Ascending aorta (tissue), 2 donors: ENCODE results near the gene DIPK1C. TPM values are rescaled to one million over a fixed set of nuclear protein-coding genes. Genes with fewer than 3 reads are reported as not detected.

Source experiments
- DNase-seq, 2 donors: peaks; one replicate each; pipeline ENCODE4 v3.0.0-alpha.2; 2019; ENCODE audit warnings: low spot score in 2 of 2
- H3K27ac ChIP-seq, 2 donors: fragments of 200-600 bp; sonication (generic); one replicate each; pipeline ENCODE4 v1.5.1; 2016 to 2017; ENCODE audit warnings: mild to moderate bottlenecking in 1 of 2
- H3K27me3 ChIP-seq: fragments of 200-600 bp; sonication (generic); one replicate; pipeline ENCODE4 v1.5.1; 2017
- H3K36me3 ChIP-seq, 2 donors: fragments of 200-600 bp; sonication (generic); one replicate each; pipeline ENCODE4 v1.5.1; 2016
- H3K4me1 ChIP-seq, 2 donors: fragments of 200-600 bp; sonication (generic); one replicate each; pipeline ENCODE4 v1.5.1; 2016 to 2017; ENCODE audit warnings: mild to moderate bottlenecking in 1 of 2
- H3K4me3 ChIP-seq, 2 donors: fragments of 200-600 bp; sonication (generic); one replicate each; pipeline ENCODE4 v1.5.1; 2016 to 2017; ENCODE audit warnings: mild to moderate bottlenecking in 1 of 2
- H3K9me3 ChIP-seq, 2 donors: fragments of 200-600 bp; sonication (generic); one replicate each; pipeline ENCODE4 v1.5.1; 2016
- intact Hi-C: fragments of 100-400 bp; cut with DNase I; formaldehyde crosslinking; loops from one replicate; pipeline ENCODE4 v1.15.1; 2023
- total RNA-seq: library from RNA; depleted of rRNA; stranded (reverse); fragments of >200 nt; gene quantifications from one replicate; pipeline ENCODE4 v1.1.0, GENCODE V29; 2016
- TF ChIP-seq, protein P1 (sequence below), 3 experiments: fragments of 200-600 bp in 2 of 3; fragments of 450-650 bp in 1 of 3; sonication (generic) in 2 of 3; IDR thresholded peaks; one replicate each; pipeline ENCODE4 v1.5.1; 2016 to 2019; ENCODE audit warnings: antibody characterized with exemption in 3 of 3, mild to moderate bottlenecking in 1 of 3, moderate library complexity in 1 of 3

The DIPK1C gene
- total RNA-seq, 1 donor from 2014 or later = not detected

DNA sequence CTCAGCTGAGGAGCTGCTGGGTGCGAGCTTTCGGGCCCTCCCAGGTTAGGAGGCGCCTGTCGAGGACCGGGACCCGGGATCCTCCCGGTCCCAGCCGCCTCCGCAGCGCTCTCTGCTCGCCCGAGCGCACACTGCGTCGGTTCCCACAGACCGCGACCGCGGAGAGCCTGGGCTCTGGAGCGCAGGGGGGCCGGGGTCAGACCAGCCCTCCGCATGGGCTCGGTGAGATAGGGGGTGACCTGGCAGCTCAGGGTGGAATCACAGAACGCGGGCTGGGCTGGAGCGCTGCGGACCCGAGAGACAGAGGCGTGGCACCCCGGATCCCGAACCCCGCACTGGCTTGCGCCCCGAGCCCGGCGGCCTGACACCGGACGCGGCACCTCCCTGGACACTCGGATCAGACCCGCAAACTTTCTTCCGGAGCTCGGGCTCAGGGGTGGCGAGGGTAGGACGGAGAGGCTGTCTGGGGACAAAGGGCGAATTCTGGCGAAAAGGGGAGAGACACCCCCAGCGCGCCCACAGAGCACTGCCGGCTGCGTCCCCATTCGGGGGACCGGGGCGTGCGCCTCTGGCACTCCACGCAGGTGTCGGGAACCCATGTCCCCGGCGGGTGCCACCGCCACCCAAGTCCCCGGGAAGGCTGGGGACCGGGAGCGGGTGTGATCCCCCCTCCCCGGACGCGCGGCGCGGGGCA, 612 bp downstream of the DIPK1C start:
- Histone ChIP-seq H3K36me3 (no peaks in the 10 kb centered on the region), H3K27ac (no peak overlapping the region), H3K4me1 (peaks cover 0 to 7% of the 10 kb centered on the region in 2 donors), H3K27me3 (peaks cover 5% of the 10 kb centered on the region), H3K9me3 (no peaks in the 10 kb centered on the region), H3K4me3 (peak overlapping the region; percentile 39 to 50)
- intact Hi-C loops = loop anchor here (5.0 kb wide), 1 partner anchor 54 kb away; no protein-coding TSS in a partner anchor
- TF ChIP-seq, protein P1, sequence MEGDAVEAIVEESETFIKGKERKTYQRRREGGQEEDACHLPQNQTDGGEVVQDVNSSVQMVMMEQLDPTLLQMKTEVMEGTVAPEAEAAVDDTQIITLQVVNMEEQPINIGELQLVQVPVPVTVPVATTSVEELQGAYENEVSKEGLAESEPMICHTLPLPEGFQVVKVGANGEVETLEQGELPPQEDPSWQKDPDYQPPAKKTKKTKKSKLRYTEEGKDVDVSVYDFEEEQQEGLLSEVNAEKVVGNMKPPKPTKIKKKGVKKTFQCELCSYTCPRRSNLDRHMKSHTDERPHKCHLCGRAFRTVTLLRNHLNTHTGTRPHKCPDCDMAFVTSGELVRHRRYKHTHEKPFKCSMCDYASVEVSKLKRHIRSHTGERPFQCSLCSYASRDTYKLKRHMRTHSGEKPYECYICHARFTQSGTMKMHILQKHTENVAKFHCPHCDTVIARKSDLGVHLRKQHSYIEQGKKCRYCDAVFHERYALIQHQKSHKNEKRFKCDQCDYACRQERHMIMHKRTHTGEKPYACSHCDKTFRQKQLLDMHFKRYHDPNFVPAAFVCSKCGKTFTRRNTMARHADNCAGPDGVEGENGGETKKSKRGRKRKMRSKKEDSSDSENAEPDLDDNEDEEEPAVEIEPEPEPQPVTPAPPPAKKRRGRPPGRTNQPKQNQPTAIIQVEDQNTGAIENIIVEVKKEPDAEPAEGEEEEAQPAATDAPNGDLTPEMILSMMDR (IDR thresholded peaks at IDR 0.05) = no peak
- peak in 1 of 2 donors; percentile 51 for DNase-seq

- TF ChIP-seq, protein P1 (IDR thresholded peaks at IDR 0.05) = no peak
- intact Hi-C loops = loop anchor here (5.0 kb wide), 1 partner anchor 54 kb away; no protein-coding TSS in a partner anchor
- no peak for DNase-seq
- Histone ChIP-seq H3K4me3 (peak overlapping the region; percentile 39 to 50), H3K9me3 (no peaks in the 10 kb centered on the region), H3K27ac (no peak overlapping the region), H3K36me3 (no peaks in the 10 kb centered on the region), H3K27me3 (peaks cover 5% of the 10 kb centered on the region), H3K4me1 (peaks cover 0 to 7% of the 10 kb centered on the region in 2 donors)
Measured at GRCh38 chr18:74456017-74456348, 1.1 kb downstream of the DIPK1C start.

GRCh38 chr18:74455386-74455785, 1.7 kb downstream of the DIPK1C start:
- no peak overlapping the region for H3K27ac ChIP-seq
- H3K4me3 ChIP-seq = no peak overlapping the region
- peaks cover 5% of the 10 kb centered on the region for H3K27me3 ChIP-seq
- no peaks in the 10 kb centered on the region for H3K9me3 ChIP-seq
- intact Hi-C loops = loop anchor here (5.0 kb wide), 1 partner anchor 53 kb away; no protein-coding TSS in a partner anchor
- TF ChIP-seq, protein P1 (IDR thresholded peaks at IDR 0.05) = no peak
- H3K36me3 ChIP-seq = no peaks in the 10 kb centered on the region
- H3K4me1 ChIP-seq = peaks cover 0 to 7% of the 10 kb centered on the region in 2 donors
- no peak for DNase-seq

- Histone ChIP-seq H3K4me3 (no peak overlapping the region), H3K4me1 (peaks cover 0 to 7% of the 10 kb centered on the region in 2 donors), H3K27ac (no peak overlapping the region), H3K27me3 (peaks cover 5% of the 10 kb centered on the region), H3K36me3 (no peaks in the 10 kb centered on the region), H3K9me3 (no peaks in the 10 kb centered on the region)
- TF ChIP-seq, protein P1 (IDR thresholded peaks at IDR 0.05) = no peak
- no peak for DNase-seq
- intact Hi-C loops = no loop called here
Measured at GRCh38 chr18:74454279-74454751, 2.8 kb downstream of the DIPK1C start.

DNA sequence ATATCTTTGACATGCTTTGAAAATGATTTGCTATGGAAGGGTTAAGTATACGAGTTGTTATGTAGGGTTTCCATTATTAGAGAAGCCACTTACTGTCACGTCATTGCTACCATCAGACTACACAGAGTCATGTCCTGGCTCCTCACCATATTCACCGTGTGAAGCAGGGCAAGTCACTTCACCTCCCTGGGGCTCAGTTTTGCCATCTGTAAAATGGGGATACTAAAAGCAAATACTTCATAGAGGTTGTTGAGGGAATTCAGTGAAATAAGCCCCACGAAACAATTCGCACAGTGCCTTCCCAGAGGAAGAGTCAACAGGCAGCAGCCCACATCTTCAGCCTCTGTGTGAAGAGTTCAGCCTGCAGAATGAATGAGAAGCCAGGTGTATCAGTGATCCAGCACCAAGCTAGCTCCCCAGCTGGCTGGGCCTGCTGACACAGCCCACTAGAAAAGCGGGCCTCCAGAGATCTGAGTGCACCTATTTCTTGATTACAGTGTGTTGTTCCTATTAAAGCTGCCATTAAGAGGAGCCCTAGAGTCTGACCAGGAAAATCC, 3.4 kb downstream of the DIPK1C start:
- intact Hi-C loops = no loop called here

More for the DNA sequence above, 3.4 kb downstream of the DIPK1C start:
- Histone ChIP-seq H3K36me3 (no peaks in the 10 kb centered on the region), H3K4me3 (no peak overlapping the region), H3K4me1 (peaks cover 0 to 7% of the 10 kb centered on the region in 2 donors), H3K27ac (no peak overlapping the region), H3K9me3 (no peaks in the 10 kb centered on the region), H3K27me3 (peaks cover 5% of the 10 kb centered on the region)
- DNase-seq = no peak
- TF ChIP-seq, protein P1 (IDR thresholded peaks at IDR 0.05) = no peak
